IMR-90 (cell line): Measurements from ENCODE around the gene MEIS2. TPM values are rescaled to one million over a fixed set of nuclear protein-coding genes. Genes with fewer than 3 reads are reported as not detected.

Source experiments
- ATAC-seq: fragments of 200-7000 bp; cut with Tn5 transposase; 2 replicates; pipeline ENCODE4 v1.9.1; 2020; ENCODE audit warnings: low read depth, mild to moderate bottlenecking, moderate library complexity
- BruUV-seq: library from RNA; stranded (reverse); fragments of 400-500 nt; replicated peaks from 2 replicates; lab custom pipeline; 2021; lab: Mats Ljungman, UMichigan
- CTCF ChIA-PET: fragments of 300-600 bp; formaldehyde crosslinking; extraction: SDS; loops from one replicate; lab custom pipeline; 2021; ENCODE audit warnings: antibody characterized with exemption; lab: Yijun Ruan, JAX
- POLR2A ChIA-PET: fragments of 300-600 bp; sonication (Branson Sonifier 250); formaldehyde crosslinking; loops from one replicate; lab custom pipeline; 2022; ENCODE audit warnings: antibody characterized with exemption; ENCODE audit not compliant: unreplicated experiment; lab: Charles Lee
- DNase-seq: peaks from one replicate; pipeline ENCODE4 v3.0.0; 2013
- H2AFZ ChIP-seq: replicated peaks from 2 replicates; pipeline ENCODE3; 2013; ENCODE audit warnings: low read length, mild to moderate bottlenecking; ENCODE audit not compliant: poor library complexity
- H2AK5ac ChIP-seq: 2 replicates; pipeline ENCODE4 v1.6.1; 2013; ENCODE audit warnings: low read depth, low read length, inconsistent platforms
- H2AK9ac ChIP-seq: replicated peaks from 2 replicates; pipeline ENCODE3; 2013; ENCODE audit warnings: mild to moderate bottlenecking, low read depth, low read length, moderate library complexity; ENCODE audit not compliant: poor library complexity
- H2BK120ac ChIP-seq: 2 replicates; pipeline ENCODE4 v1.6.1; 2013; ENCODE audit warnings: low read depth, low read length, inconsistent platforms
- H2BK15ac ChIP-seq: 3 replicates; pipeline ENCODE4 v1.6.1; 2013; ENCODE audit warnings: low read depth, low read length, inconsistent platforms
- H2BK20ac ChIP-seq: 2 replicates; pipeline ENCODE4 v1.6.1; 2013; ENCODE audit warnings: low read depth, mild to moderate bottlenecking, inconsistent platforms, low read length, moderate library complexity
- H2BK5ac ChIP-seq: 2 replicates; pipeline ENCODE4 v1.6.1; 2013; ENCODE audit warnings: mild to moderate bottlenecking, low read depth, low read length, inconsistent platforms; ENCODE audit not compliant: poor library complexity, severe bottlenecking
- H3K14ac ChIP-seq: replicated peaks from 2 replicates; pipeline ENCODE4 v1.6.1; 2013; ENCODE audit warnings: low read depth, low read length, inconsistent platforms
- H3K18ac ChIP-seq: 2 replicates; pipeline ENCODE4 v1.6.1; 2013; ENCODE audit warnings: low read depth, low read length, control low read depth
- H3K23ac ChIP-seq: 2 replicates; pipeline ENCODE4 v1.6.1; 2013; ENCODE audit warnings: low read depth, low read length, inconsistent platforms
- H3K27ac ChIP-seq: 2 replicates; pipeline ENCODE4 v1.5.1; 2013; ENCODE audit warnings: mild to moderate bottlenecking, control low read depth, low read length; ENCODE audit not compliant: insufficient read depth
- H3K27me3 ChIP-seq: 2 replicates; pipeline ENCODE4 v1.6.1; 2013; ENCODE audit warnings: low read length; ENCODE audit not compliant: control insufficient read depth, insufficient read depth
- H3K36me3 ChIP-seq: 2 replicates; pipeline ENCODE4 v1.6.1; 2013; ENCODE audit warnings: low read length, mixed read lengths; ENCODE audit not compliant: control insufficient read depth, insufficient read depth
- H3K4ac ChIP-seq: 2 replicates; pipeline ENCODE4 v1.6.1; 2013; ENCODE audit warnings: low read depth, low read length, inconsistent platforms
- H3K4me1 ChIP-seq: 2 replicates; pipeline ENCODE4 v1.6.1; 2013; ENCODE audit warnings: low read length, mixed read lengths; ENCODE audit not compliant: control insufficient read depth, insufficient read depth
- H3K4me2 ChIP-seq: 2 replicates; pipeline ENCODE4 v1.6.1; 2013; ENCODE audit warnings: low read depth, mild to moderate bottlenecking, control low read depth, low read length, moderate library complexity
- H3K4me3 ChIP-seq: 2 replicates; pipeline ENCODE4 v1.5.1; 2013; ENCODE audit warnings: low read depth, mild to moderate bottlenecking, control low read depth, low read length, moderate library complexity; ENCODE audit not compliant: insufficient read depth
- H3K56ac ChIP-seq: 2 replicates; pipeline ENCODE4 v1.6.1; 2013; ENCODE audit warnings: low read length, inconsistent platforms; ENCODE audit not compliant: insufficient read depth; ENCODE audit errors: extremely low read depth
- H3K79me1 ChIP-seq, 2 experiments: 2 replicates each; pipeline ENCODE4 v1.6.1; 2013; ENCODE audit warnings: low read length in 2 of 2, inconsistent platforms in 1 of 2, low read depth in 1 of 2
- H3K9ac ChIP-seq: 2 replicates; pipeline ENCODE4 v1.6.1; 2013; ENCODE audit warnings: low read depth, low read length, control low read depth
- H3K9me1 ChIP-seq: 2 replicates; pipeline ENCODE4 v1.6.1; 2013; ENCODE audit warnings: low read length, inconsistent platforms; ENCODE audit not compliant: insufficient read depth
- H3K9me3 ChIP-seq: 2 replicates; pipeline ENCODE4 v1.6.1; 2013; ENCODE audit warnings: low read length; ENCODE audit not compliant: control insufficient read depth, insufficient read depth
- H4K20me1 ChIP-seq: 2 replicates; pipeline ENCODE4 v1.6.1; 2013; ENCODE audit warnings: low read length, inconsistent platforms; ENCODE audit not compliant: insufficient read depth
- H4K5ac ChIP-seq: 2 replicates; pipeline ENCODE4 v1.6.1; 2013; ENCODE audit warnings: mild to moderate bottlenecking, low read depth, low read length, control low read depth
- H4K8ac ChIP-seq, 2 experiments: 2 replicates each; pipeline ENCODE4 v1.6.1; 2013; ENCODE audit warnings: low read depth in 2 of 2, low read length in 2 of 2, control low read depth in 1 of 2, inconsistent platforms in 1 of 2
- H4K91ac ChIP-seq: 2 replicates; pipeline ENCODE4 v1.6.1; 2013; ENCODE audit warnings: low read depth, low read length, inconsistent platforms; ENCODE audit not compliant: insufficient read depth
- BHLHE40 ChIP-seq: fragments of 150-350 bp; IDR thresholded peaks from 2 replicates; pipeline ENCODE4 v1.6.1; 2016; ENCODE audit warnings: mild to moderate bottlenecking, low read depth, low read length
- CEBPB ChIP-seq: IDR thresholded peaks from 2 replicates; pipeline ENCODE4 v1.6.1; 2012; ENCODE audit warnings: low read depth, low read length, improper control_type of control experiment
- CHD1 ChIP-seq: IDR thresholded peaks from 2 replicates; pipeline ENCODE4 v1.6.1; 2012; ENCODE audit warnings: low read depth, low read length, improper control_type of control experiment
- CTCF ChIP-seq: conservative IDR thresholded peaks from 2 replicates; pipeline ENCODE4 v1.5.1; 2012; ENCODE audit warnings: mild to moderate bottlenecking, low read depth, low read length, improper control_type of control experiment
- ELK1 ChIP-seq: fragments of 150-350 bp; IDR thresholded peaks from 2 replicates; pipeline ENCODE4 v1.6.1; 2016; ENCODE audit warnings: low read depth, mild to moderate bottlenecking, low read length, moderate library complexity, borderline replicate concordance
- FOS ChIP-seq: fragments of 150-350 bp; IDR thresholded peaks from 2 replicates; pipeline ENCODE4 v1.6.1; 2016; ENCODE audit warnings: low read depth, low read length
- MAFK ChIP-seq: IDR thresholded peaks from 2 replicates; pipeline ENCODE4 v1.6.1; 2012; ENCODE audit warnings: low read depth, low read length, improper control_type of control experiment
- MAZ ChIP-seq: IDR thresholded peaks from 2 replicates; pipeline ENCODE4 v1.6.1; 2012; ENCODE audit warnings: low read depth, mild to moderate bottlenecking, low read length, improper control_type of control experiment, moderate library complexity, borderline replicate concordance
- MXI1 ChIP-seq: IDR thresholded peaks from 2 replicates; pipeline ENCODE4 v1.6.1; 2012; ENCODE audit warnings: low read depth, mild to moderate bottlenecking, low read length, moderate library complexity, borderline replicate concordance
- POLR2A ChIP-seq: IDR thresholded peaks from 2 replicates; pipeline ENCODE4 v1.6.1; 2012; ENCODE audit warnings: mild to moderate bottlenecking, low read depth, low read length
- RAD21 ChIP-seq: IDR thresholded peaks from 2 replicates; pipeline ENCODE4 v1.6.1; 2012; ENCODE audit warnings: low read length, improper control_type of control experiment
- RCOR1 ChIP-seq: IDR thresholded peaks from 2 replicates; pipeline ENCODE4 v1.6.1; 2012; ENCODE audit warnings: mild to moderate bottlenecking, low read length, improper control_type of control experiment; ENCODE audit not compliant: insufficient replicate concordance
- RFX5 ChIP-seq: IDR thresholded peaks from 2 replicates; pipeline ENCODE4 v1.8.0; 2012; ENCODE audit warnings: low read depth, mild to moderate bottlenecking, low read length, moderate library complexity
- SMC3 ChIP-seq: fragments of 150-350 bp; IDR thresholded peaks from 2 replicates; pipeline ENCODE4 v1.6.1; 2016; ENCODE audit warnings: low read depth, mild to moderate bottlenecking, antibody characterized with exemption, low read length, moderate library complexity
- USF2 ChIP-seq: fragments of 150-350 bp; IDR thresholded peaks from 2 replicates; pipeline ENCODE4 v1.6.1; 2017; ENCODE audit warnings: mild to moderate bottlenecking, antibody characterized with exemption, low read length, low read depth
- WGBS, 2 experiments: methylation state at CpG; one replicate each; pipeline versions ENCODE4 v1.1.5 to v1.1.7; 2013; ENCODE audit warnings: missing lambda C conversion rate in 2 of 2; ENCODE audit not compliant: insufficient read length in 1 of 2; ENCODE audit errors: extremely low coverage in 2 of 2; 5-methylcytosine and 5-hydroxymethylcytosine counted together
- dilution Hi-C: fragments of 300-500 bp; cut with HindIII; formaldehyde crosslinking; loops from one replicate; pipeline ENCODE4 v1.14.3; 2018; ENCODE audit warnings: low sequenced_read_pairs; ENCODE audit not compliant: unreplicated experiment
- in situ Hi-C: fragments of 300-500 bp; cut with MboI; formaldehyde crosslinking; loops from 3 replicates; pipeline ENCODE4 v1.14.3; 2019; ENCODE audit warnings: low sequenced_read_pairs, inconsistent platforms, mixed read lengths
- intact Hi-C: fragments of 100-400 bp; cut with micrococcal nuclease; formaldehyde crosslinking; loops from 2 replicates; pipeline ENCODE4 v1.10.0; 2022
- polyA plus RNA-seq, 3 experiments: library from polyadenylated mRNA; depleted of rRNA; stranded (reverse); fragments of >200 nt; gene quantifications; 2 replicates each; pipeline ENCODE4 v1.2.3, GENCODE V29; 2012; ENCODE audit warnings: low replicate concordance in 1 of 3
- total RNA-seq: library from RNA; depleted of rRNA; stranded (reverse); fragments of >200 nt; gene quantifications from 2 replicates; pipeline ENCODE4 v1.2.3, GENCODE V29; 2012

Gene MEIS2
- total and polyA plus RNA-seq, 2 of the 4 experiments (the other 2 are of a cell fraction), result 70.1 to 71.3 TPM

- H3K4ac ChIP-seq, result no peak overlapping the region
- H3K9ac ChIP-seq, result no peak overlapping the region
- H3K56ac ChIP-seq, result no peak overlapping the region
- TF ChIP-seq POLR2A (no peak), SMC3 (no peak), MXI1 (no peak), CHD1 (no peak), FOS (no peak), CTCF (no peak), CEBPB (no peak), MAFK (no peak), BHLHE40 (no peak), USF2 (no peak), RFX5 (no peak), MAZ (no peak), RAD21 (no peak), RCOR1 (no peak), ELK1 (no peak)
- dilution Hi-C loops, result no loop called here
- H3K27ac ChIP-seq, result no peak overlapping the region
- in situ Hi-C loops, result no loop called here
- no peak overlapping the region for H2BK120ac ChIP-seq
- no peak overlapping the region for H3K23ac ChIP-seq
- ChIA-PET CTCF (interaction anchor here (0.5 kb wide), 1 partner anchor 171 kb away, joined by 3 read pairs; no protein-coding TSS in a partner anchor), POLR2A (no interaction called here)
- WGBS, 2 experiments, result no CpG with 5 or more reads among the region's 5 CpGs
- BruUV-seq, result no TSS peak
- no peak overlapping the region for H2BK15ac ChIP-seq
- peaks cover 20% of the 10 kb centered on the region for H3K36me3 ChIP-seq
- no peak overlapping the region for H2AK9ac ChIP-seq
- no peak overlapping the region for H4K91ac ChIP-seq
- H3K9me1 ChIP-seq, result peaks cover 6% of the 10 kb centered on the region; the same call in 1 of the 2 replicates
- no peak overlapping the region for H2AFZ ChIP-seq
- no peak overlapping the region for H4K5ac ChIP-seq
- ATAC-seq (no peak), DNase-seq (no peak)
- no peak overlapping the region for H2BK5ac ChIP-seq
- peaks cover 8% of the 10 kb centered on the region for H3K4me1 ChIP-seq
- H3K79me1 ChIP-seq, result peaks cover 19 to 54% of the 10 kb centered on the region in 2 experiments
- peaks cover 9% of the 10 kb centered on the region; the same call in 1 of the 2 replicates for H4K20me1 ChIP-seq
- H3K4me2 ChIP-seq, result no peak overlapping the region
- intact Hi-C loops, result no loop called here
- H3K14ac ChIP-seq, result no peak overlapping the region
- H4K8ac ChIP-seq, result no peak overlapping the region
- no peaks in the 10 kb centered on the region for H3K9me3 ChIP-seq
- H2BK20ac ChIP-seq, result no peak overlapping the region
- H3K4me3 ChIP-seq, result no peak overlapping the region
- no peak overlapping the region for H2AK5ac ChIP-seq
- H3K27me3 ChIP-seq, result no peaks in the 10 kb centered on the region
- no peak overlapping the region for H3K18ac ChIP-seq
Observed at GRCh38 chr15:37081983-37082382, 18.4 kb downstream of the MEIS2 start.
